ENCODE measurements around the gene SLFN5. TPM values are rescaled to one million over a fixed set of nuclear protein-coding genes. Genes with fewer than 3 reads are reported as not detected.

The SLFN5 gene
- total and polyA plus RNA-seq, 2 of the 4 experiments (the other 2 are of a cell fraction): 13.0 to 48.9 TPM

DNA sequence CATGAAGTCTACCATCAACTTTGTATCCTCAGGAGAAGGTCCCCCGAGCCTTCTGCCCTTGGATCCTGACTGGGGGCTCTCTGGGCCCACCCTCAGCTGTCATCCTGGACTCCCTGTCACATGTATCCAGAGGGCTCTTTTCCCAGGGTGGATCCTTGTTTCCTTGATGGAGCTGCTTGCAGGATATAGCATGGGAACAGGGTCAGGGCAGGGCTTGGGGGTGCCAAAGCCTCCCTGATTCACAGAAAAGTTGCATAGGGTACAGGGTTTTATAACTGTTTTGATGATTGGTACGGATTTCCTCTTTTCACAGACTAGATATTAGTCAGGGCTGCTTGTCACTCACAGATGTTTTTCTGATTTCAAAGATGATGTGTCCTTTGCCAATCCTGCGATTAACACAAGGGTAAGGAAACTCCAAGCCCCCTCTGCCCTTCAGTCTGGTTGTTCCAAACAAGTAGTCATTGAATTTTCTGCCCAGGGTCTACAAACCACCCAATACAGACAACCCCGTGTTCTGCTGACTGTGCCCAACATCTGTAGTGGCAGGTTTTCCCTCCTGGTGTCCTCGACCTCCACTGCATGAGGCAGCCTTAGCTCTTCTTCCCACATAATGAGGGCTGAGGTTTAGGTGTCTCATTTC, 28.1 kb upstream of the SLFN5 start:
- no TSS peak for BruUV-seq (replicated peaks)
- WGBS, 2 experiments (ENCODE audit: extremely low coverage in 2 of 2, insufficient read length in 1 of 2): no CpG with 5 or more reads among the region's 5 CpGs
- no peak for TF ChIP-seq BHLHE40 (IDR thresholded peaks at IDR 0.05; ENCODE audit: low read depth, low read length)
- TF ChIP-seq MXI1 (IDR thresholded peaks at IDR 0.05; ENCODE audit: borderline replicate concordance, low read depth, low read length): no peak
- no peak for TF ChIP-seq RFX5 (IDR thresholded peaks at IDR 0.05; ENCODE audit: low read depth, low read length)
- TF ChIP-seq POLR2A (IDR thresholded peaks at IDR 0.05; ENCODE audit: low read depth, low read length): no peak
- TF ChIP-seq RCOR1 (IDR thresholded peaks at IDR 0.05; ENCODE audit: insufficient replicate concordance, low read length): no peak
- no peak for TF ChIP-seq CHD1 (IDR thresholded peaks at IDR 0.05; ENCODE audit: low read depth, low read length)
- no peak for TF ChIP-seq SMC3 (IDR thresholded peaks at IDR 0.05; ENCODE audit: low read depth, low read length)
- TF ChIP-seq CEBPB (IDR thresholded peaks at IDR 0.05; ENCODE audit: low read depth, low read length): no peak
- TF ChIP-seq, protein P1, sequence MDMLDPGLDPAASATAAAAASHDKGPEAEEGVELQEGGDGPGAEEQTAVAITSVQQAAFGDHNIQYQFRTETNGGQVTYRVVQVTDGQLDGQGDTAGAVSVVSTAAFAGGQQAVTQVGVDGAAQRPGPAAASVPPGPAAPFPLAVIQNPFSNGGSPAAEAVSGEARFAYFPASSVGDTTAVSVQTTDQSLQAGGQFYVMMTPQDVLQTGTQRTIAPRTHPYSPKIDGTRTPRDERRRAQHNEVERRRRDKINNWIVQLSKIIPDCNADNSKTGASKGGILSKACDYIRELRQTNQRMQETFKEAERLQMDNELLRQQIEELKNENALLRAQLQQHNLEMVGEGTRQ (IDR thresholded peaks at IDR 0.05; ENCODE audit: low read depth, low read length): no peak
- Histone ChIP-seq H3K27me3 (ENCODE audit: control insufficient read depth, insufficient read depth, low read length) (peaks cover 7% of the 10 kb centered on the region), H3K56ac (ENCODE audit: extremely low read depth, insufficient read depth, low read length) (no peak overlapping the region), H3K27ac (ENCODE audit: insufficient read depth, low read length) (no peak overlapping the region), H2AFZ (replicated peaks; ENCODE audit: low read length, poor library complexity) (no peak overlapping the region), H4K91ac (ENCODE audit: insufficient read depth, low read depth, low read length) (no peak overlapping the region), H3K14ac (replicated peaks; ENCODE audit: low read depth, low read length) (no peak overlapping the region), H3K4me1 (ENCODE audit: control insufficient read depth, insufficient read depth, low read length) (no peaks in the 10 kb centered on the region), H3K36me3 (ENCODE audit: control insufficient read depth, insufficient read depth, low read length) (no peaks in the 10 kb centered on the region), H3K4me2 (ENCODE audit: low read depth, low read length) (no peak overlapping the region), H3K9ac (ENCODE audit: low read depth, low read length) (no peak overlapping the region), H2AK5ac (ENCODE audit: low read depth, low read length) (no peak overlapping the region), H2BK120ac (ENCODE audit: low read depth, low read length) (no peak overlapping the region), H3K4me3 (ENCODE audit: insufficient read depth, low read depth, low read length) (no peak overlapping the region), H2AK9ac (replicated peaks; ENCODE audit: low read depth, low read length, poor library complexity) (peak overlapping the region; percentile 34), H2BK20ac (ENCODE audit: low read depth, low read length) (no peak overlapping the region), H4K8ac (ENCODE audit: low read depth in 2 of 2, low read length in 2 of 2) (no peak overlapping the region), H3K4ac (ENCODE audit: low read depth, low read length) (no peak overlapping the region), H4K20me1 (ENCODE audit: insufficient read depth, low read length) (no peaks in the 10 kb centered on the region), H4K5ac (ENCODE audit: low read depth, low read length) (no peak overlapping the region), H2BK5ac (ENCODE audit: low read depth, low read length, poor library complexity, severe bottlenecking) (no peak overlapping the region), H3K9me3 (ENCODE audit: control insufficient read depth, insufficient read depth, low read length) (no peaks in the 10 kb centered on the region), H3K18ac (ENCODE audit: low read depth, low read length) (no peak overlapping the region), H3K79me1 (ENCODE audit: low read depth in 1 of 2, low read length in 2 of 2) (no peaks in the 10 kb centered on the region), H3K9me1 (ENCODE audit: insufficient read depth, low read length) (no peaks in the 10 kb centered on the region), H2BK15ac (ENCODE audit: low read depth, low read length) (no peak overlapping the region), H3K23ac (ENCODE audit: low read depth, low read length) (no peak overlapping the region)
- ATAC-seq (ENCODE audit: low read depth) (no peak), DNase-seq (no peak)
- intact Hi-C loops (cut with micrococcal nuclease) (no loop called here), in situ Hi-C loops (cut with MboI; ENCODE audit: low sequenced_read_pairs) (no loop called here), dilution Hi-C loops (cut with HindIII; ENCODE audit: low sequenced_read_pairs, unreplicated experiment) (no loop called here)
- ChIA-PET POLR2A (ENCODE audit: unreplicated experiment) (no interaction called here), CTCF (no interaction called here)
